GM19239 (cell line): ENCODE results near the gene IL6R.
"Not testable (repeated sequence)": the region's sequence is repeated elsewhere in the genome, so short reads cannot be mapped to it uniquely, and the experiment has no call there.

Experiments
- DNase-seq: peaks from one replicate; pipeline ENCODE4 v3.0.0; 2011; ENCODE audit warnings: low spot score; ENCODE audit not compliant: insufficient read length
- FAIRE-seq: peaks from 2 replicates; lab custom pipeline; 2011; peaks lifted over from hg19 to GRCh38; lab: Jason Lieb, UNC

Gene IL6R

DNA sequence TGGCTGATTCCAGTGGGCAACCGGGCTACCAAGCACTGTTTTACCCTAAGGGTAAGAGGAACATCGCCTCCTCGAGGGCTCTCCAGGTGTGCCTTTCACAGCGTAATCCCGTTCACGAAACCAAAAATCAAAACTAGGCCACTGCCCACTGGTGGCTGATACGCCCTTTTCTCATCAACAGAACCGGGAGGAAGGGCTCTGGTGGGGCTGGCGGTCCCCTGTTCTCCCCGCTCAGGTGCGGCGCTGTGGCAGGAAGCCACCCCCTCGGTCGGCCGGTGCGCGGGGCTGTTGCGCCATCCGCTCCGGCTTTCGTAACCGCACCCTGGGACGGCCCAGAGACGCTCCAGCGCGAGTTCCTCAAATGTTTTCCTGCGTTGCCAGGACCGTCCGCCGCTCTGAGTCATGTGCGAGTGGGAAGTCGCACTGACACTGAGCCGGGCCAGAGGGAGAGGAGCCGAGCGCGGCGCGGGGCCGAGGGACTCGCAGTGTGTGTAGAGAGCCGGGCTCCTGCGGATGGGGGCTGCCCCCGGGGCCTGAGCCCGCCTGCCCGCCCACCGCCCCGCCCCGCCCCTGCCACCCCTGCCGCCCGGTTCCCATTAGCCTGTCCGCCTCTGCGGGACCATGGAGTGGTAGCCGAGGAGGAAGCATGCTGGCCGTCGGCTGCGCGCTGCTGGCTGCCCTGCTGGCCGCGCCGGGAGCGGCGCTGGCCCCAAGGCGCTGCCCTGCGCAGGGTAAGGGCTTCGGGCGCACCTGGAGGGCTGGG, at the start of gene IL6R:
TSS of gene IL6R (plus strand) at position 360 of the 763 bp plus-strand sequence. CDS start at position 647, 287 bp downstream.
- DNase-seq = peak; percentile 25
- peak; percentile 28 for FAIRE-seq

DNA sequence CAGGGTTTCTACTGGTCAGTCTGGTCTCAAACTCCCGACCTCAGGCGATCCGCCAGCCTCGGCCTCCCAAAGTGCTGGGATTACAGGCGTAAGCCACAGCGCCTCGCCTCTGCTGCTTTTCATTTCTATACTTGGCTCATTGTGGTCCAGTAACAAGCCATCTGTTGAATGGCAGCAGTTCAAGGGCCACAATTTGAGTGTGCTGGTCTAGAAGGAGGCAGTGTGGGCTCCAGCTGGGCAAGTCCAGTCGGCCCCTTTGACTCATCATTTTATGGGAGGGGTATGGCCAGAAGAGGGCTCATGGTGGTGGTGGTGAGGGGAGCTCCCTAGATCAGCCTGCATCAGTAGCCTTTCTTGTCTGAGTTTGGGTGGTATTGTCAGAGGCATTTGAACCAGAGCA, 46.6 kb upstream of the IL6R start:
- FAIRE-seq (no peak), DNase-seq (no peak)

DNA sequence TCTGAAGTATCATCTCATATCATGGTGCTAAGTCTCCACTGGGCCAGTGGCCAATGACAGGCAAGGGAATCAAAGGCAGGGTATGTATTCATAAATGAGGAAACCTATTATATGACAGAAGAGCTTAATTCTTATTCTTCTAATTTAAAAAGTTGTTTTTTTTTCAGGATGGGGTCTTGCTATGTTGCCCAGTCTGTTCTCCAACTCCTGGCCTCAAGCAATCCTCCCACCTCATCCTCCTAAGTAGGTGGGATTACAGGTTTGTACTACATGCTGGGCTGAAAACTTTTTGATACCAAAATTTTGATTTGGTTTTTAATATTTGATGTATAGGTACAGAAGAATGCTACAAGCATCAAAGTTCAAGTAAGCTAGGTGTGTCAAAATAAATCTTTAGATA, 44.9 kb upstream of the IL6R start:
- DNase-seq (no peak), FAIRE-seq (no peak)

DNA sequence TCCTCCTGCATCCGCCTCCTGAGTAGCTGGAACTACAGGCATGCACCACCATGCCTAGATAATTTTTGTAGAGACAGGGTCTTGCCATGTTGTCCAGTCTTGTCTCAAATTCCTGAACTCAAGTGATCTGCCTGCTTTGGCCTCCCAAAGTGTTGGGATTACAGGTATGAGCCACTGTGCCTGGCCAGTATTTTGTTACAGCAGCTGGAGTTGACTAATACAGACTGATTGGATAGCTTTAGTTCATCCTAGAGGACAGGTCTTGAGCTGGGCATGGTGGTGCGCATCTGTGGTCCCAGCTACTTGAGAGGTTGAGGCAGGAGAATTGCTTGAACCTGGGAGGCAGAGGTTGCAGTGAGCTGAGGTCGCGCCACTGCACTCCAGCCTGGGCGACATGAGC, 44.3 kb upstream of the IL6R start:
- not testable (repeated sequence) for FAIRE-seq, DNase-seq

DNA sequence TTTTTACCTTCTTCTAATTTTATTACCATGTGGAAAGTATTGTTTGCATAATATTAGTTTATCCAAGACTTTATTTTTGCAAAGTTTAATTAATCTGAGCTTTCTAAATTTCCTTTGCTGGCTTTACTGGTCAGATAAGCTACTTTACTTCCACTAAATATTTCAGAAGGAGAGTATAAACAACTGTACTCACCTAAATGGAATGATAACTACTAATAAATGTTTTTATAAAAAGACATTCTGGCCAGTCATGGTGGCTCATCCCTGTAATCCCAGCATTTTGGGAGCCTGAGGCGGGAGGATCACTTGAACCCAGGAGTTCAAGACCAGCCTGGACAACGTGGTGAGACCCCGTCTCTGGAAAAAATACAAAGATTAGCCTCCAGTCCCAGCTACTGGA, 43.8 kb upstream of the IL6R start:
- DNase-seq = no peak

DNA sequence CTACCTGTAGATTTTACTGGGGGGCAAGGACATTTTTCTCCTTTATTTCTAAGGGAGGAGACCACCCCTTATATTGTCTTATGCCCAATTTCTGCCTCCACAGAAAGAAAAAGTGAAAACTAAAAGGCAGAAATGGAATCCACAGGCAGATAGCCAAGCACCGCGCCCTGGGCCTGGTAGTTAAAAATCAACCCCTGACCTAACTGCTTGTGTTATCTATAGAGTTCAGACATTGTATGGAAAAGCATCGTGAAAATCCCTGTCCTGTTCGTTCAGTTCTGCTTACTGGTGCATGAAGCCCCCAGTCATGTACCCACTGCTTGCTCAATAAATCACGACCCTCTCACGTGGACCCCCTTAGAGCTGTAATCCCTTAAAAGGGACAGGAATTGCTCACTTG, 33.7 kb upstream of the IL6R start:
- no peak for FAIRE-seq
- no peak for DNase-seq

More for the DNA sequence above, 43.8 kb upstream of the IL6R start:
- no peak for FAIRE-seq

DNA sequence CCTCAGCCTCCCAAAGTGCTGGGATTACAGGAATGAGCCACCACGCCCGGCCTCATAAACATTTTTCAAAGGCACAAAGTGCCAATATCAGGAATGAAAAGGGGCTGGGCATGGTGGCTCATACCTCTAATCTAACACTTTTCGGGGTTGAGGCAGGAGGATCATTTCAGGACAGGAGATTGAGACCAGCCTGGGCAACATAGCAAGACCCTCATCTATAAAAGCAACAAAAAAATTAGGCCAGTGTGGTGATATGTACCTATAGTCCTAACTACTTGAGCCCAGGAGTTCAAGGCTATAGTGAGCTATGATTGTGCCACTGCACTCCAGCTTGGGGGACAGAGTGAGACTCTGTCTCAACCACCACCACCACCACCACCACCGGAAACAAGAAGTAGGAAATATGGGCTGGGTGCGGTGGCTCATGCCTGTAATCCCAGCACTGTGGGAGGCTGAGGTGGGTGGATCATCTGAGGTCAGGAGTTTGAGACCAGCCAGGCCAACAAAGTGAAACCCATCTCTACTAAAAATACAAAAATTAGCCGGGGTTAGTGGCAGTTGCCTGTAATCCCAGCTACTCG, 31.3 kb upstream of the IL6R start:
- FAIRE-seq, DNase-seq: not testable (repeated sequence)

DNA sequence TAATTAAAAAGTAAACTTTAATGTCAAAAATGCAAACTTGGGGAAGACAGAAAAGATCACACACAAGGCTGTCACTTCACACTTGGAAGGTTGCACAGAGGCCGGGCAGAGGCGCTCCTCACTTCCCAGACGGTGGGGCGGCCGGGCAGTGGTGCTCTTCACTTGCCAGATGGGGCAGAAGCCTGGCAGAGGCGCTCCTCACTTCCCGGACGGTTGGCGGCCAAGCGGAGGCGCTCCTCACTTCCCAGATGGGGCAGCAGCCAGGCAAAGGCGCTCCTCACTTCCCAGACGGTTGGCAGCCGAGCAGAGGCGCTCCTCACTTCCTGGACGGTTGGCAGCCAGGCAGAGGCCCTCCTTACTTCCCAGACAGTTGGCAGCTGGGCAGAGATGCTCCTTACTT, 25.8 kb upstream of the IL6R start:
- no peak for FAIRE-seq
- DNase-seq = no peak

DNA sequence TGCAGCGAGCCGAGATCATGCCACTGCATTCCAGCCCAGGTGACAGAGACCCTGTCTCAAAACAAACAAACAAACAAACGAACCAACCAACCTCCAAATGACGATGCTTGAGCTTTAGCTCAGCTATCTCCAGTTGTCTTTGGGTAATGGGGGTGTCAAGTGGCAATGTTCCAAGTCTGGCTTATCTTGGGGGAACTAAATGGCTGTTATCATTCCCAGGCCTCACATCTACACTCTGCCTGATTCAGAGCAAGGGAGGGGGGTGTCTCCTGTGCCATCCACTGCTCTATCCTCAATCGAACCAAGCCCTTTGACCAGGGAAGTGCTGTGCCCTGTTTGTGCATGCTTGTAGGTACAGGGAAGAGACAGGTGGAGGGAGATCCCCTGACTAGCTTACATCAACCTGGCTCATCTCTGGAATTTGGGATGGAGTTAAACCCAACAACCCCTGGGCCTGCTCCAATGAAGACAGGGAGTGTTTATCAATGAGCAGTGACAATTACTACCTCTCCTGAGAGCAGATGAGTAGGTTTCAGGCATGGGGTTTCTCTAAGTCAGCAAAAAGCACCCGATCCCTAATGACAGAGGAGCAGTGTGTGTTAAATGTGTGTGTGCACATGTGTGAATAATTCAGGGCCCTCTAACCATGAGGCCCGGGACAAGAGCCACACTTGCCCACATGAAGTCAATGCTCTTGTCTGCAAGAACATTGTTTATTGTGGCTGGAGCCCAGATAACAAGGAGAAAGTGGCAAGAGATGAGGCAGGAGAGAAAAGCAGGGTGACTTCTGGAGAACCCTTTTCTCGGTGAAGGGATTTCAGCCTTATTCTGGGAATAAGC, 20.3 kb upstream of the IL6R start:
- FAIRE-seq = no peak
- DNase-seq = no peak

DNA sequence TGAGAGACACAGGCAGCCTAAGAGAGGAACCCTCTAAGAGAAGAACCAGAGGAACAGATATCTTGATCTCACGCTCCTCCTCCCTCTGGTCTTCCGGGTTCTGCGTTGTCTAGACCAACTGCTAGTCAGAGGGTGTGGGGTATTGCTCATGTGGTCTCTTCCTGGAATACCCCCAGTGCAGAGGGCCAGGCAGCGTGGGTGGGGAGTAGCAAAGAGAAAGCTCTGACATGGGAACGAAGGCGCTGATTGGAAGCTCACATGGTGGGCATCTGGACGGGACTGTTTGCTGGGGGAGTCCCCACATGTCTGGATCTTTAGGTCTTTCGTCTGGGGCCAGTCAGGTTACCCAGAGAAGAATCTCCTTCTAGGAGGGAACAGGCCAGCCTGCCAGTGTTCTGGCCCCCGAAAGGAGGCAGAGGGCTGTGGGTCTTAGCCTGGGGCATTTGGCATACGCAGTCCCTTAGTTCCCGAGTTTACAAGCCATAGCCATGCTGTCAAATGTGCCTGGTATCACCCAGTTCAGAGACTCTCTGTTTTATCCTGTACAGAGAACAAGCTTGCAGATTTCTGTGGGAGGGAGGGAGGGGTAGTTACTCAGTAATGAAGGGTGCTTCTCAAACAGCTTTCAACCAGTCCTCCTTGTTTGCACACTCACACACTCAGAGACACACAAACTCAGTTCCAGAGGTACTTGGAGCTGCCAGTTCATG, 18.3 kb upstream of the IL6R start:
- DNase-seq (no peak), FAIRE-seq (peak; percentile 53)

DNA sequence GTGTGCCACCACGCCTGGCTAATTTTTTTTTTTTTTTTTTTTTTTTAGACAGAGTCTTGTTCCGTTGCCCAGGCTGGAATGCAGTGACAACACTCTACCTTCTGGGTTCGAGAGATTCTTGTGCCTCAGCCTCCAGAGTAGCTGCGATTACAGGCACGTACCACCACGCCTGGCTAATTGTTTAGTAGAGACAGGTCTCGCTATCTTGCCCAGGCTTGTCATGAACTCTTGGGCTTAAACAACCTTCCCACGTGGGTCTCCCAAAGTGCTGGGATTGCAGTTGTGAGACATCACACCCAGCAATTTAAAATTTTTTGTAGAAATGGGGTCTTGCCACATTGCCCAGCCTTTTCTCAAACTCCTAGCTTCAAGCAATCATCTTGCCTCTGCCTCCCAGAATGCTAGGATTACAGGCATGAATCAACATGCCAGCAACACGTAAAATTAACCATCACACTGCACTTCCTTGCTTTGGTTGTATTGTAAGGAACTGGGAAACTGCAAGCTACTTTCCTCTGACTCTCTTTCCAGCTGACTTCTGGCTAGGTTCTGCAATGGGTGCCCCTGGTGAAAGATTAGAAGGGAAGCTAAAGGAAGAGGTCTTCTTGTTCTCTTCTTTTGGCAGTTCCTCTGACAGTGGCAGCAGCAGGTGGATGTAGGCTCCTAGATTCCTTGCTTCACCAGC, 13.9 kb upstream of the IL6R start:
- DNase-seq (no peak), FAIRE-seq (no peak)

DNA sequence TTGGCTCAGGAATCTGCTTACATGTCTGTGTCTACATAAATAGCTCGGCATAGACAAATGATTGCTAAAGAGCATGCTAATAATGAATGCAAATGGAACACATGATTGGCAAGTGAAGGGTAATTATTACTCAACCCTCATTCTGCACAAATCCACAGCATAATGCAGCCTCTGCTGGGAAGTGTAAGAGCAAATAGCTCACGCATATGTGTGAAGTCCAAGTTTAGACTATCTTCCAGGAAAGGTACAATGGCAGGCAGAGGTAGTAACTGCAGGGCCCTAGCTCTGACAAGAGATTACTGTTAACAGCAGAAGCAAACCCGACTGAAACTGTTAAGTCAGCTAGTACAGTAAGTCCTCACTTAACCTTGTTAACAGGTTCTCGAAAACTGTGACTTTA, 7.0 kb upstream of the IL6R start:
- no peak for DNase-seq
- FAIRE-seq = no peak

DNA sequence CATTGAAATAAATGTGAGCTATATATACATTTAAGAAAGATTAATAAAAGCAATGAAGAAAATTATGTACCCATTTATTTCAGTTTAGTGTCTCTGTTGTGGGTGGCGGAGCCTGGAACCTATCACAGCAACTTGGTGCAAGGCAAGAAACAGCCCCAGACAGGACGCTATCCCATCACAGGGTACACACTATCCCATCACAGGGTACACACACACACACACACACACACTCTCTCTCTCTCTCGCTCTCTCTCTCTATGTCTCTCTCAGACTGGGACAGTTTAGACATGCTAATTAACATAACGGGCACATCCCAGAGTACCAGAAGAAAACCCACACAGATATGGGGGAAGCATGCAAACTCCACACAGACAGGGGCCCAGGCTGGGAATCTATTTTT, 6.5 kb upstream of the IL6R start:
- FAIRE-seq (no peak), DNase-seq (no peak)

DNA sequence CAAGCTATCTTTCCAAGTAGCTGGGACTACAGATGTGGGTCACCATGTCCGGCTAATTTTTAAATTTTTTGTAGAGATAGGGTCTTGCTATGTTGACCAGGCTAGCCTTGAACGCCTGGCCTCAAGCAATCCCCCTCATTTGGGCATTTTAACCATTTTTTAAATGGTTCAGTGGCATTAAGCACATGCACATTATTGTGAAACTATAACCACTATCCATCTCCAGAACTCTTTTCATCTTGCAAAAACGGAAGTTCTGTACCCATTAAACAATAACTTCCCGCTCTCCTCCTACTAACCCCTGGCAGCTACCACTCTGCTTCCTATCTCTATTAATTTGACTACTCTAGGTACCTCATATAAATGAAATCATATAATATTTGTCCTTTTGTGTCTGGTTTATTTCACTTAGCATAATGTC, 4.8 kb upstream of the IL6R start:
- no peak for DNase-seq
- FAIRE-seq = no peak

DNA sequence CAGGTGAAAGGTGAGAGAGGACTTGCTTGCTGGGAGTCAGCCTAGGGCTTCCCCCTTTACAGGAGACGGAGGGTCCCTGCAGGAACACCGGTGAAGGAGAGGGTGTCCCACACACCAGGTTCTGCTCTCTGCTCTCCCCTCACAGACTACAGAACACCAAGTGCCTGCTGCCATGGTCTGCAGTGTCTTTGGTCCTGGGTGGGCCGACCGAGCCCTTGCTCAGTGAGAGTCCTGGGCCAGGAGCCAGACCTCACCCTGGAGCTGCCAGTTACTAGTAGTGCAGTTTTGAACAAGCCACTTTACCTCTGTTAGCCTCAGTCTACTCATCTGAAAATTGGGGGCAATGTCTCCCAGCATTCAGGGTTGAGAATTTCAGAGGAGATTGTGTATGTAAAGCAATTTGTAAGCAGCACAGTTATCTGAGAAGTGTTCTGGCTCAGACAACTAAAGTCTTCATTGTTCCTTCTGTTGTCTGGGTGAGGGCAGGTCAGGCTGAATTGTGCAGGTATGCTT, 2.7 kb upstream of the IL6R start:
- FAIRE-seq = no peak

DNA sequence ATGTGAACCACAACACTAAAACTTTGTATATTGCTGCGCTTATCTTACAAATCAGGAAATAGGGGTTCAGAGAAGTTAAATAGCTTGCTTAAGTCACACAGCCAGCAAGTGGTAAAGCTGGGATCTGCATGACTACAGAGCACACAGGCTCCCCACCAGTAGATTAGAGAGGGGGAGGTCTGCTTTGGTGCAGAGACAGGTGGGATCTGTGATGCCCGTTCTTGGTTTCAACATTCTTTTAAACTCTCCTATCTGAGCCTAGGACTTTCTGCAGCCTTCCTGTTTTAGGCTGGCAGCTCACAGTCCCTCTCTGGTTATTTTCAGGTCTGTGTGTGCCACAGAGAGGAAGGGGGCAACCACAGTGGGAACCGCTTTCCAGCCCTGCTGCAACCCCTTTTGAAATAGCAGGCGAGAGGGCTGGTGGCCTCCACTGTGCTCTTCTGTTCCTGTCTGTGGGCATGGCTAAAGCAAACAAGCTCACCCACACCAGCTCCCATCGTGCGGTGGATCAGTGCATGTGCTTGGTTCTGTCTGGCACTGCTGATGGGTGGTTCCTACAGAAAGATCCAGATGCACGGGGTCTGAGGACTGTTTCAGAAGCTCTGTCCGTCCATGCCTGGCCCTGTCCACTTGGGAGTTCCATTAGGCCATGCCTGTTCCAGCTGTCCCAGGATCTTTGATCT, 1.7 kb upstream of the IL6R start:
- no peak for FAIRE-seq
- DNase-seq = no peak

More for the DNA sequence above, 2.7 kb upstream of the IL6R start:
- no peak for DNase-seq

DNA sequence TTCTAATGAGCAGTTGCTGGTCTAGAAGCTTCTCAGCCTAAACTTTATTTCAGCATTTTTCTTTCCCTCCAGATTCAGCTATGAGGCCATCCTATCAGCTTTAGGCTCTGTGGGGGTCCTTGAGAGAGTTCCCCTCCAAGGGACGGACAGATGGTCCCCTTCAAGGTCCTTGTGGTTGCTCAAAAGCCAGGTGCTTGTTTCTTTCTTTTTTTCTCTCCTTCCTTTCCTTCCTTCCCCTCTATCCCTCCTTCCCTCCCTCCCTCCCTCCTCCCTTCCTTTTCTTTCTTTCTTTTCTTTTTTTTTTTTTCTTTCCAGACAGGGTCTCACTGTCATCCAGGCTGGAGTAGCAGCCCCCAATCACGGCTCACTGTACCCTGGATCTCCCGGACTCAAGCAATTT, 1.2 kb upstream of the IL6R start:
- FAIRE-seq (no peak), DNase-seq (no peak)

DNA sequence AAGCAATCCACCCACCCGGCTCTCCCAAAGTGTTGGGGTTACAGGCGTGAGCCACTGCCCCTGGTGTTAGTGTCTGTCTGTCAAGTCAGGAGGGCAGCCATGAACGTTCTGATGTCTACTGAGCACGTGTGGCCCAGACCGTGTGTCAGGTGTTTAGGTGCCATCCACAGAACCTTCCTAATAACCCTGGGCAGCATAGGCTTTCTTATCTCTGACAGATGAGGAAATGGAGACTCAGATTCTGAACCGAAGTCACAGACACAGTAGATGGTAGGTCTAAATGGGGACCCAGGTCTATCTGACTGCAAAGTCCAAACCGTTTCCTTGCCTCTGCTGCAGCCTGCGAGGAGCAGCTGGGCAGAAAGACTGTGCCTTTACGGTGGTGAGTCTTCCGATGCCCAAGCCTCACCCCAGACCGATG, 622 bp upstream of the IL6R start:
- FAIRE-seq = no peak

More for the DNA sequence above, 622 bp upstream of the IL6R start:
- no peak for DNase-seq
